ENCODE results near the gene DOK6.

DNA sequence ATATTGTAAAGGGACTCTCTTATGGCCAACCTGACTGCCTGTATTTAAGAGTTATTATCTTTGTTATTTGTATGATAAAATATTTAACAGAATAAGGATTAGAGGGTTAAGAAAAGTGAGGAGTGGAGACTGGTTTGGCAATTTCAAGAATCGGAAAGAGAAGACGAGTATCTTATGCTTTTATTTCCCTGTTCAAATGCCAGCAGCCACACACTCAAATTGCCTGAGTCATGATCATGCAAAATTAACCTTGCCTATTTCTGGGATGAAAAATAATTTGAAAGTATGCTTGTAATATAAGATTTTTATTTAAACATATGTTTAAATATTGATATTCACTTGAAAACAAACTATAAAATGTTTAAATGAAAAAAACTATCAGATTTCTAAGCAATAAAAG lies 358.4 kb downstream of the DOK6 start:
- TF ChIP-seq POLR2AphosphoS5 (IDR thresholded peaks at IDR 0.05; ENCODE audit: borderline replicate concordance, low read depth, low read length) (no peak), EZH2 (IDR thresholded peaks at IDR 0.05) (no peak), FOXP2 (optimal IDR thresholded peaks at IDR 0.05; ENCODE audit: control extremely low read depth, extremely low read length, insufficient read depth) (no peak)
